ENCODE data around the gene ITFG1.
"Not testable (repeated sequence)": the region's sequence is repeated elsewhere in the genome, so short reads cannot be mapped to it uniquely, and the experiment has no call there.

ITFG1 gene

DNA sequence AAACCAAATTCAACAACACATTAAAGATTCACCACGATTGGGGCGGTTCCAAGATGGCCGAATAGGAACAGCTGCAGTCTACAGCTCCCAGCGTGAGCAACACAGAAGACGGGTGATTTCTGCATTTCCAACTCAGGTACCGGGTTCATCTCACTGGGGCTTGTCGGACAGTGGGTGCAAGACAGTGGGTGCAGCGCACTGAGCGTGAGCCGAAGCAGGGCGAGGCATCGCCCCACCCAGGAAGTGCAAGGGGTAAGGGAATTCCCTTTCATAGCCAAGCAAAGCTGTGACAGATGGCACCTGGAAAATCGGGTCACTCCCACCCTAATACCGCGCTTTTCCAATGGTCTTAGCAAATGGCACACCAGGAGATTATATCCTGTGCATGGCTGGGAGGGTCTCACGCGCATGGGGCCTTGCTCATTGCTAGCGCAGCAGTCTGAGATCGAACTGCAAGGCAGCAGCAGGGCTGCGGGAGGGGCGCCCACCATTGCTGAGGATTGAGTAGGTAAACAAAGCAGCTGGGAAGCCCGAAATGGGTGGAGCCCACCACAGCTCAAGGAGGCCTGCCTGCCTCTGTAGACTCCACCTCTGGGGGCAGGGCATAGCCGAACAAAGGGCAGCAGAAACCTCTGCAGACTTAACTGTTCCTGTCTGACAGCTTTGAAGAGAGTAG, 113.7 kb downstream of the ITFG1 start:
- DNase-seq (ENCODE audit: extremely low read depth in 1 of 2, low read depth in 1 of 2) = not testable (repeated sequence)

DNA sequence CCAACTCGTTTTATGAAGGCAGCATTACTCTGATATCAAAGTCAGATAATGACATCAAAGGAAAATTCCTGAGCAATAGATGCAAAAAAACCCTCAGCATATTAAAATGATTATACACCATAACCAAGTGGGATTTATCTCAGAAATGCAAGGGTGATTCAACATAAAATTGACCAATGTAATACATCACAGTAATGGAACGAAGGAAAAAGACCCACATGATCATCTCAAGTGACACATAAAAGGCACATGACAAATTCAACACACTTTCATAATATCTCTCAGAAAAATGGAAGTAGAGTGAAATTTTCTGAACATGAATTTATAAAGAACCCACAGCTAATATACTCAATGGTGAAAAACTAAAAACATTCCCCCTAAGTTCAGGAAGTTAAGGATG, 118.8 kb downstream of the ITFG1 start:
- no peak for DNase-seq (ENCODE audit: extremely low read depth in 1 of 2, low read depth in 1 of 2)

DNA sequence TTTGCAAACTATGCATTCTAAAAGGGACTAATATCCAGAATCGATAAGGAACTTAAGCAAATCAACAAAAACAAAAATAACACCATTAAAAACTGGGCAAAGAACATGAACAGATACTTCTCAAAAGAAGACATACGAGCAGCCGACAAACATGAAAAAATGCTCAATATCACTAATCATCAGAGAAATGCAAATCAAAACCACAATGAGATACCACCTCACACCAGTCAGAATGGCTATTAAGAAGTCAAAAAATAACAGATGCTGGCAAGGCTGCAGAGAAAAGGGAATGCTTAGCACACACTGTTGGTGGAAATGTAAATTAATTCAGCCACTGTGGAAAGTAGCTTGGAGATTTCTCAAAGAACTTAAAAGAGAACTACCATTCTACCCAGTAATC, 130.3 kb downstream of the ITFG1 start:
- DNase-seq (ENCODE audit: extremely low read depth in 1 of 2, low read depth in 1 of 2) = not testable (repeated sequence)

DNA sequence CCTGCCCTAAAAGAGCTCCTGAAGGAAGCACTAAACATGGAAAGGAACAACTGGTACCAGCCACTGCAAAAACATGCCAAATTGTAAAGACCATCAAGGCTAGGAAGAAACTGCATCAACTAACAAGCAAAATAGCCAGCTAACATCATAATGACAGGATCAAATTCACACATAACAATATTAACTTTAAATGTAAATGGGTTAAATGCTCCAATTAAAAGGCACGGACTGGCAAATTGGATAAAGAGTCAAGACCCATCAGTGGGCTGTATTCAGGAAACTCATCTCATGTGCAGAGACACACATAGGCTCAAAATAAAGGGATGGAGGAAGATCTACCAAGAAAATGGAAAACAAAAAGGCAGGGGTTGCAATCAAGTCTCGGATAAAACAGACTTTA, 136.6 kb downstream of the ITFG1 start:
- DNase-seq (ENCODE audit: extremely low read depth in 1 of 2, low read depth in 1 of 2) = not testable (repeated sequence)

DNA sequence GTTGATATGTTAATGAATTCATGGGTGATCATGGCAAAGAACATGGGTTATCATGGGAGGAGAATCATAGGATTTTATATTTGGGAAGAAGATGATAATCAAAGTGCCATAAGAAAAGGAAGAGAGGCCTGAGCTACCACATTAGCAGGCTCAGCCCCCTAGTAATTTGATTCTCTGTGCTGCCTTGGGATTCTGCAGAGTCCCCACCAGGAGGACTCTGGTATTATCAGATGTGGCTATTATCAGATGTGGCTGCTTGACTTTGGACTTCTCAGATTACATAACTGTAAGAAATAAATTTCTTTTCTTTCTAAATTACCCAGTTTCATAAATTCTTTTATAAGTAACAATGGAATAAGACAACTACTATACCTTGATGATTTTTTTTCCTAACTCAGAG, 137.6 kb downstream of the ITFG1 start:
- DNase-seq (ENCODE audit: extremely low read depth in 1 of 2, low read depth in 1 of 2) = no peak

DNA sequence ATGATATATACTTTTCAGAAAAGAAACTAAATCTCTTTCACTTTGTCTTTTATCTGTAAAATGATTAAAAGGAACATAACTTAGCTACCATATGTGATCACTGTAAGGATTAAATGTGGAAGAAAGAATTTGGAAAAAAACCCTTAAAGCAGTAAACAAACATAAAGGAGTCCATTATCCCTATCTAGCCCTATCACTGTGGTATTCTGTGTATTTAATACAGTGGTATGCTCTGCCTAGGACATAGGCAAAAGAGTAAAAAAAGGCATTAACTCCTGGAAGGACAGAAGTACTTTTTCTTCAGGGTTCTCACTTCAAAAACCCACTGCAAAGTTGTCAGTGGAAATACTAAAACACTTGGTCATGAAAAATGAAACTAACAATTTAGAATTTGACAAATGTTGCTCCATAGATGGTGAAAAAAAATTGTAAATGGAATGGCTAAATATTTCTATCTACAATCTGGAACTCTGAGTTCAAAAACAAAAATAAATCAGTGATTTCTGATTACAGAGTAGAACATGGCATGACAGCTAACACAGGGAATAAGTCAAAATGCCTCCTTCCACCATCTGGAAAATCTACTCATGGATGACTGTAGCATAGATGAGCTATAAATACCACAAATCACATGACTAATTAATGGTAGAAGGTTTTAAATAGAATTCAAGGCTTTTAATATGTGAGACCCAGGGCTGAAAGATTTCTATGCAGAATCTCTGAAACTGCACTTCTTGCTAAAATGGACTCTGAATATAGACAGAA, 140.1 kb downstream of the ITFG1 start:
- no peak for DNase-seq (ENCODE audit: extremely low read depth in 1 of 2, low read depth in 1 of 2)

DNA sequence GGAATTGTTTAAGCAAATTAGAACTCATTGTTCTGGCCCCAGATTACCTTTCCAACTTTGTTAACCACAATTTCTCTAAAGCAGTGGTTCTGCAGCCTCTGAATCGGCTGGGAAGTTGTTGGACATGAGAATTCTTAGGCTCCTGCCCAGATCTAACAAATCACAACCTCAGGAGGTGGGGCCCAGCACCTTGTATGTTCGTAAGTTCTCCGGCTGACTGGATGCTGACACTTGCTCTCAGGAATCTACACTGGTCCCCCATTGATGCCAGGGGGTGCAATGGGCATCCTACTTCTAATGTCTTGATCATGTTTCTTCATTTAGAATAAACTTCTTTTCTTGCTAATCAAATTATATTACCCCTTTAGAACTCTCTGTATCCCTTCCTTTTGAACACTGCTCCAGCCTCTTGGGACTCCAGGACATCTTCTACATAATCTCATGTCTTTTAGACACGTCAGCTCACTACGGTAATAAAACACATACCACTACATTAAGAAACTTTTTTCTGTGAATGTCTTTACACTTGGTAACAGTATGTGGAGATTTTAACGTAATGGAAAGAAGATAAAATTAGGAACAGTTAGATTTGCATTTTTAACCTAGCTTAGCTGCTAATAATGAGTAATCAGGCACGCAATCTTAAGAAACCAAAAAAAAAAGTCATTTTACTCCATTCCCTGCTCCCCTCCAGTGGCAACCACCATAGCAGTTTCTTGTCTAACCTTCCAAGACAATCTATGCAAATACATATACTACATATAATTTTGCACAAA, 143.2 kb downstream of the ITFG1 start:
- DNase-seq (ENCODE audit: extremely low read depth in 1 of 2, low read depth in 1 of 2) = no peak

DNA sequence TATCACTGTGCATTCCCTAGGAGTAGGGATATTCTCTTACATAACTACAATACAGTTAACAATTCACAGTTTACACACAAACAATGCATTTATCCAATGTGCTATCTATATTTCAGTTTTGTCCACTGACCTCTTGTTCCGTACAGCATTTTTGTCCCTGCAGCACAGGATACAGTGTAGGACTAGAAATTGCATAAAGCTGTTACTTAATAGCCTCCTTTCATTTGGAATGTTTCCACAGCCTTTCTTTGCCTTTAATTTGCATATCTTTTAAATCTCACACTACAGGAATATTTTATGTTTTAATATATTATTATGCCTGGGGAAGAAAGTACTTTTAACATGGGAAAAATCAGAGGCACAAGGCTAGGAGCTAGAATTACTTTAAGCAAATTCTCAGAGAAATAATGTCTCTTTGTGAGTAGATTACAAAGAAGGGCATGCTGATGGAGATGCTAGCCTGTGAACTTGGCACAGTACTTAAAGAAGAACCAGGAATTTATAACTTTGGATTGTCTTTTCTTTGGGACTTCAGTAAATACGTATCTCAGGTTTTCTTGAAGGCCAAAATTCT, 144.3 kb downstream of the ITFG1 start:
- DNase-seq (ENCODE audit: extremely low read depth in 1 of 2, low read depth in 1 of 2) = no peak

DNA sequence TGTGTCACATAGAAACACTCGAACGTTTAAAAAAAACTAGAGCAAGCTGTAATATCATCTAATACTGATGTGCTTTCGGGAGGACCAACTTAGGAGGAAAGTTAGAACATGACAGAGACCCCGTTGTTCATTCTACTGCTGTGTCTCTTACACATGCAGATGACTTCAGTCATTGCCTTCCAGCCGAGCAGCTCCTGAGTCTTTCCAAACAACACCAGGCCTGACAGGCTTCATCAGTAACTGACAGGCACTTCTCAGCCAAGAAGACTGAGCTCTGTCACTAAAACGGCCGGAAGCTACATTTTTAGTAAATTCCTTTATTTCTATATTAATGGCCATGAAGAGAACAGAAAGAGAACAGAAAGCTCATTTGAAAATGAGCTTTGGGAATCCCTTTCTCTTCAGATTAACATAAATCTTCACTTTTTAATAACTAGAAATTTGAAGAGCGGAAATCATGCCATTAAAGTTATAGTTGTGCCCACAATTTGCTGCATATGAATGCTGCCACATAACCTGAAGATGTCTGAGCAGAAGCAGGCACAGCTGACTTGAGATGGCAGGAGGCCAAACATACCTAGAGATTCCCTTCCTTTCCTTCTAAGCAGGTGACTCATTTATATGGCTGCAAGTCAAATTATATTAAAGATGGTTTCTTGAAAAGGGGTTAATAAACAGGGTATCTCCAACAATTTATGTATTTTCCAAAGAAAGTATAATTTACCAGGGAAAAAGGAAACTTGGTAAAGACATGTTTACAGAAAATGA, 148.9 kb downstream of the ITFG1 start:
- no peak for DNase-seq (ENCODE audit: extremely low read depth in 1 of 2, low read depth in 1 of 2)

DNA sequence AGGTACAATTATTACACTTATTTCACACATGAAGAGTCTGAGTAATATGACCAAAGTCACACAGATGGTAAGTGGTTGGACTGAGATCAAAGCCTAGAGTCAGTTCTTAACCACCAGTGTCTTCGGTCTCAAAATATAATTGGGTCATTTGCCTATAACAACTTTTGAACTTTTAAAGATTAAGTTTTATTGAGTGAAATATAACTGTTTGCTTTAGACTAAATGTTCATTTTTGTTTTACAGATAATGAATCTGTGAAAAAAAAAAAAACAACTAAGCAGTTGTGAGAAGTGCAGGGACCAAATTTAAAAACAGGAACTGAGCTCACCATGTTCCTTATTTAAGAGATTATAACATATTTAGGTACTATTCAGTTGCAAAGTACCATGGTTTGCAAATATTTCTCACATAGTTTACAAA, 150.1 kb downstream of the ITFG1 start:
- no peak for DNase-seq (ENCODE audit: extremely low read depth in 1 of 2, low read depth in 1 of 2)

DNA sequence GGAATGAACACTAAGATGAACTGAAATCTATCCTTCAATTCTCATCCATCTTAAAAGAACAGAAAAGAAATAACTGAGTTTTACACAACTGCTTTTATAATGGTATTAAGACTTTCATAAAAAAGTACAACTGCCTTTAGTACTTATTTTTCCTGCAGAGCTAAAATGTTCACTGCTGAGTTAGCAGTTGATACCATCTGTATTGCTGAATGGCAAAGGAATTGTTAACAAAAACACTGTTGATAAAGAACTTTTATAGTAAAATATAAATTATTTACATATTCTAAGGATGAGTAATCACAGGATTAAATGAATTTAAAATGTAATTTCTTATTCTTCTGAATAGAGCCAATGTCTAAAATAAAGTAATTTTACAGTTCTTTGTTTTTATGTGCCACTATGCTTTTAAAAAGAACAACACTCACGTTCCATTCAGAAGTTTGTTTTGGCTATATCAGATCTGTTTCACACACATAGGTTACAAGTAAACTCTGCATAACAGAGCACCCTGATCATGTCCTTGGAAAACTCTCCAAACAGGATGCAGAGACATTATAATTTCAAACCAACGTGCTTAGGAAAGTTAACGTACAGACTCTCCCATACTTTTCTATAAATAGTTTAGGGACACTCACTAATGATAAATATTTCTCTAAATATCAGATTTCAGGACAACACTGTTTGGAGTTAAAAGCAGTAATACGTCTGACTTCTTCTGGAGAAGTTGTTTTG, 151.1 kb downstream of the ITFG1 start:
- DNase-seq (ENCODE audit: extremely low read depth in 1 of 2, low read depth in 1 of 2) = no peak

DNA sequence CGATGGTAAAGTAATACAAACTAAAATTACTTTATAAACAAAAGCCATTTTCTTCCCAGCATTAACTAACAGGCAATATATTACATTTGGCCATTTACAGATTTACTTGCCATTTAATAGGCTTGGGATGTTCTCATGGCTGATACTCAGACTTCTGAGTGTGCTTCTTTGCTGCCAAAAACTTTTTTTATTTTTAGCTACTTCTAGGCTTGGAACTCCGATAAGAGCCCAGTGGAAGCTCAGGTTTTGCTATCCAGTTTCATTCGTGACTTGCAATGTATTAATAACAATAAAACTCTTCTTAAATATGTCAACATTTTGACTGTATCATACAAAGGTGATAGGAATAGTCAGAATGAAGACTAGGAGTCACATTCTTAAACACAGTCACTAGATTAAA, 152.3 kb downstream of the ITFG1 start:
- DNase-seq (ENCODE audit: extremely low read depth in 1 of 2, low read depth in 1 of 2) = no peak

DNA sequence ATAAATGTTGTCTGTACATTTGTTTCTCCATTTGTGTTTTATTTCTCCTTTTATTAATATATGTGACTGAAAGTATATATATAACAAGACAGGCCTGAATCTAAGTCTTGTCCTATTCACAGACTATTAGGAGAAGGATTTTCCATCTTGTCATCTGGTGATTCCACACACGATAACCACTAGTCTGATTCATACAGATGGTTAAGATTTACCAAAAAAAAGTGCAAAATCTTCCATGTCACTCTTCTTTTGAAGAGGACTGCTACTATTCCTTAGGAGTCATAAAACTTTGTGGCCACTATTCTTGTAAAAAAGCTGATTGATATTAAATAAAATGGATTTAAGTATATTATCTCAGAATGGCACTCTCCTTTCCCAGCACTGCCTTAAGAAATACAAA, 156.3 kb downstream of the ITFG1 start:
- no peak for DNase-seq (ENCODE audit: extremely low read depth in 1 of 2, low read depth in 1 of 2)

DNA sequence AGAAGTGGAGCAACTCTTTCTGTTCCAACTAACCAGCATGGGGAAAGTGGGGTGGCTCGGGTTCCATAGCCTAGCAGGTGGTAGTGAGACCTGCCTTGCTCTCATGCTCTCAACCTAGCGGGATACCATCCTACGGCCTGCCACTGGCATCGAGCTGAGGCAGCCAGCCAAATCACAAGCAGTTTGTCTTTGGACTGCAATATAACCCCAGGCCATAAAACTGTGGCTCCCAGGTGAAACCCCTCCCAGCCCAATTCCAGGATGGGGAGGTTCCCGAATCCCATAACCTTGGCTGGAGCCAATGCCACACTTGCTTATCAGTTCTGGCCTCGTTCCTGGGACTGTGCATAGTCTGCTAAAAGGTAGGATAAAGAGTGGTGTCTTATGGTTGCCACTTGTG, 161.3 kb downstream of the ITFG1 start:
- DNase-seq (ENCODE audit: extremely low read depth in 1 of 2, low read depth in 1 of 2) = no peak

DNA sequence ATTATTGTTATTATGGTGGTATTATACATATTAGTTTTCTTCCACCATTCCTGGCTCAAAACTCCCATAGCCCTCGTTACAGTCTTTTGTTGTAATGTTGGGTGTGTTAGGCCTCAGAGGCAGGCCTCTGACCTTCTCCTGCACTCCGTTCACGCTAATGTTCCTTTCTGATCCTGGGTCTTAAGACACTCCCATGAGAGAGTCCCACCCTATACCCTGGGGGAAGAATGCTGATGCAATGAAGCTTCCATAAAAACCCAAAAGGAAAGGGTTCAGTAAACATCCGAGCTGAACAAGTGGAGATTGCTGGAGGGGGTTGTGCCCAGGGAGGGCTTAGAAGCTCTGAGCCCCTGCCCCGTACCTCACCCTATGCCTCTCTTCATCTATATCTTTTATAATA, 175.9 kb downstream of the ITFG1 start:
- DNase-seq (ENCODE audit: extremely low read depth in 1 of 2, low read depth in 1 of 2) = no peak

DNA sequence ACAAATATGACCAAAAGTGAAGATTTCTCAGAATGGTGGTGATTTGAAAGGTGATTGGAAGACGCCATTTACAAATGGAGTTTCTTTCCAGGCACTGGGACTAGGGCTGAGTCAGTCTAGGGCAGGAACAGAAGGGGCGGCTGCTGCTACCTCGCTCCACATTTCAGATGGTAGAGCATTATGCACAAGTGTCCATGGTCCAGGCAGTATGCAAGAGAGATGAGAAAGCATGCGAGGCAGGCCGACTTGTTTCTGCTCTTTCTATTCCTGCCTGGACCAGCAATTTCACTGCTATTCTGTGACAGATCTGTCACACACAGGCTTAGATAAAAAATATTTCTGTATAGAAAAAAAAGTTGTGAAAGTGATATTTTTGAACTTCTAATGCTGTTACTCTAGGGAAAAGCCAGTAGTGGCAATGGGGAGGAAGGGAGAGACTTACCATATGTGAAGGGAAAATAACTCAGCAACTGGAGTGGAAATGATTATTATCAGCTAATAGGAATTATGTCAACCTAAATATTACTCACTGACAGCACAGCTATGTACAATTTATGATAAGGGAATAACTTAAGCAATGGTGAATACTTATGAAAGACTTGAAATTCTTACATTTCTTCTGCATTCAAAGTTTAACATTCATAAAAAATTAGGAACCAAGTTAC, 182.4 kb downstream of the ITFG1 start:
- DNase-seq (ENCODE audit: extremely low read depth in 1 of 2, low read depth in 1 of 2) = no peak

DNA sequence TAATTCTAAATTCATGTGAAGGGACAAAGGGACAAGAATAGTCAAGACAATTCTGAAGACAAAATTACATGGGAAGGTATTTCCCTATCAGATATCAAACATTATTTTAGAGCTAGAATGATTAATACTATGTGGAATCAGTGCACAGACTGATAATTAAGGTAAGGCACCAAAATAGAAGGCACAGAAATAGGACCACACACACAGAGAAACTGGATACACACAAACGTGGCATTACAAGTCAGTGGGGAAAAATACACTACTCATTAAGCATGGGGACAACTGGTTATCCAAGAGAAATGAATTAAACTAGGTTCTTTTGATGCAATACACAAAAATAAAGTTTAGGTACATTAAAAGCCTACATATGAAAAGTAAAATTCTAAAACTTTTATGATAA, 184.3 kb downstream of the ITFG1 start:
- DNase-seq (ENCODE audit: extremely low read depth in 1 of 2, low read depth in 1 of 2) = no peak

DNA sequence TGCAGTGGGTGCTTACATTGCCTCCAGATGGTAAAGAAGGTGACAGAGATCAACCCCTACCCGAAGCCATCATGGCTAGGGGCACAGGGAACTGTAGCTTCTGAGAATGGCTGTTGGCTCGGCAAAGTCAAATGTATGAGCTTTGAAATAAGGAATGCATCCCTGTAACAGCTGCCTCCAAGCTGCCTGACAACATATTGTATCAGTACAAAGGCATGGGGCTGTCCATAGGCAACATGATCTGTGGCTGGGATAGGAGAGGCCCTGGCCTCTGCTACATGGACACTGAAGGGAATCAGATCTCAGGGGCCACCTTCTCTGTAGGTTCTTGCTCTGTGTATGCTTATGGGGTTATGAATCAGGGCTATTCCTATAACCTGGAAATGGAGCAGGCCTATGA, 197.9 kb downstream of the ITFG1 start:
- DNase-seq (ENCODE audit: extremely low read depth in 1 of 2, low read depth in 1 of 2) = no peak

DNA sequence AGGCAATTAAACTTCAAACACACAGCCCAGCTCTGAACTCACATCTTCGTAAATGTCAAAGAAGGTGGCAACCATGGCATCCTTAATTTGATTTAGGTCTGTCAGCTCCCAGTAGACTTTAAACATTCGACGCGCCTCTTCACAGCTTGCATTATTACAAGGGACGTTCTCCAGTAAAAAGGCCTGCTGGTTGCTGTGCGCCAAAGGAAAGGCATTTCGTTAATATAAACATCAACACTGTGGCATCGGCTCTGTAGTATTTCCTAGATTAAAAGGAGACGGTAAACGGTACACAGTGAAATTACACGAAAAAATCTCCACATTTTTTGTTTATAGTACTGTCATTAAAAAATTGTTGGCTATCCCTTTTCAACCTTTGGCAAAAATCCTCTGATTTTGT, 200.4 kb downstream of the ITFG1 start:
- no peak for DNase-seq (ENCODE audit: extremely low read depth in 1 of 2, low read depth in 1 of 2)

Data from stimulated activated CD8-positive, alpha-beta memory T cell treated with anti-CD3 and anti-CD28 coated beads, Interleukin-7, amount 100 ng/mL, for 48 hours (primary cell).